Measurements from ENCODE around the gene FBXW11. TPM values are rescaled to one million over a fixed set of nuclear protein-coding genes. Genes with fewer than 3 reads are reported as not detected.
A peak's percentile ranks its signal among the peaks of the same experiment; 100 is the strongest.

The FBXW11 gene
- polyA plus RNA-seq, 2 of the 4 experiments (the other 2 are of a cell fraction) = 39.3 to 80.2 TPM

- CTCF ChIA-PET = interaction anchor here (1.4 to 4.4 kb wide), 5 partner anchors 26 to 239 kb away, joined by 3 to 20 read pairs (median 6); partner anchors contain the start of gene STK10
- FAIRE-seq = no peak
Observed at GRCh38 chr5:172054611-172055153, 48.2 kb upstream of the FBXW11 start.

GRCh38 chr5:172052450-172053236 lies 46.2 kb upstream of the FBXW11 start:
- H3K27ac ChIP-seq = no peak overlapping the region
- POLR2A ChIA-PET = no interaction called here
- ATAC-seq (peak in 1 of 2 experiments; percentile 48; a peak in 3 of 6 replicates), FAIRE-seq (no peak), DNase-seq (ENCODE audit: low read depth in 1 of 2, low spot score in 1 of 2) (no peak)
- H3K4me2 ChIP-seq = no peak overlapping the region
- CTCF ChIA-PET = interaction anchor here (0.5 to 4.4 kb wide), 7 partner anchors 28 to 494 kb away, joined by 3 to 20 read pairs (median 4); partner anchors contain the start of gene STK10
- H3K9me3 ChIP-seq = no peaks in the 10 kb centered on the region
- H3K4me1 ChIP-seq = no peaks in the 10 kb centered on the region
- 83% methylated on average over 19 of the region's 19 CpGs for WGBS (ENCODE audit: missing lambda C conversion rate)
- H3K4me3 ChIP-seq = no peak overlapping the region
- TF ChIP-seq EHMT2 (IDR thresholded peaks at IDR 0.05; ENCODE audit: low read depth) = no peak
- TF ChIP-seq SMC3 (IDR thresholded peaks at IDR 0.05) = 0 out of 3 replicates have a peak, but pooled peaks have one; percentile 7

More at GRCh38 chr5:172054611-172055153, 48.2 kb upstream of the FBXW11 start:
- DNase-seq (ENCODE audit: low read depth in 1 of 2, low spot score in 1 of 2) (no peak), ATAC-seq (peak in 1 of 2 experiments; percentile 36; a peak in 3 of 6 replicates)
- Histone ChIP-seq H3K4me2 (no peak overlapping the region), H3K4me3 (no peak overlapping the region), H3K27ac (no peak overlapping the region), H3K9me3 (no peaks in the 10 kb centered on the region), H3K4me1 (no peaks in the 10 kb centered on the region)
- no peak for TF ChIP-seq SMC3 (IDR thresholded peaks at IDR 0.05)
- no peak for TF ChIP-seq HOXB13 (CRISPR knock-in tag; IDR thresholded peaks at IDR 0.05; ENCODE audit: low read depth)
- TF ChIP-seq CBX8 (IDR thresholded peaks at IDR 0.05) = no peak
- TF ChIP-seq TP53 (CRISPR knock-in tag; IDR thresholded peaks at IDR 0.05) = no peak
- no peak for TF ChIP-seq CEBPB (IDR thresholded peaks at IDR 0.05)
- no peak for TF ChIP-seq JUNB (IDR thresholded peaks at IDR 0.05)
- no peak for TF ChIP-seq POLR2A (IDR thresholded peaks at IDR 0.05; ENCODE audit: low read length)
- TF ChIP-seq USF2 (IDR thresholded peaks at IDR 0.05) = no peak
- no peak for TF ChIP-seq EP300 (IDR thresholded peaks at IDR 0.05)
- no peak for TF ChIP-seq E2F6 (IDR thresholded peaks at IDR 0.05; ENCODE audit: borderline replicate concordance, low read depth)
- no peak for TF ChIP-seq KDM1A (IDR thresholded peaks at IDR 0.05; ENCODE audit: low read depth)
- TF ChIP-seq ZC3H11A (IDR thresholded peaks at IDR 0.05) = no peak
- TF ChIP-seq ATOH8 (CRISPR knock-in tag; IDR thresholded peaks at IDR 0.05; ENCODE audit: low read depth) = no peak
- WGBS (ENCODE audit: missing lambda C conversion rate) = 94% methylated on average over 10 of the region's 11 CpGs
- POLR2A ChIA-PET = no interaction called here

- TF ChIP-seq JUNB (IDR thresholded peaks at IDR 0.05) (no peak), CHD4 (IDR thresholded peaks at IDR 0.05; ENCODE audit: borderline replicate concordance) (no peak), HEYL (CRISPR knock-in tag; IDR thresholded peaks at IDR 0.05) (no peak), RNF2 (IDR thresholded peaks at IDR 0.05; ENCODE audit: borderline replicate concordance, low read depth) (no peak)
- ChIA-PET POLR2A (no interaction called here), CTCF (interaction anchor here (0.6 to 4.4 kb wide), 7 partner anchors 8 to 143 kb away, joined by 3 to 20 read pairs (median 5); no protein-coding TSS in a partner anchor)
- no peak overlapping the region for H3K27ac ChIP-seq
- H3K4me2 ChIP-seq = no peak overlapping the region
- no peaks in the 10 kb centered on the region for H3K4me1 ChIP-seq
- ATAC-seq (no peak), FAIRE-seq (no peak), DNase-seq (ENCODE audit: low read depth in 1 of 2, low spot score in 1 of 2) (no peak)
- WGBS (ENCODE audit: missing lambda C conversion rate) = 86% methylated on average over 16 of the region's 16 CpGs
- no peaks in the 10 kb centered on the region for H3K9me3 ChIP-seq
- H3K4me3 ChIP-seq = no peak overlapping the region
Observed at GRCh38 chr5:172051643-172052339, 45.4 kb upstream of the FBXW11 start.
